Sigmoid colon (tissue), 4 donors: ENCODE measurements around the gene LMOD1.

Source experiments
- CTCF ChIP-seq, 4 experiments: fragments of 450-650 bp in 3 of 4; fragments of 200-600 bp in 1 of 4; IDR thresholded peaks; one replicate each; pipeline ENCODE4 v1.5.1; 2016 to 2019; ENCODE audit warnings: antibody characterized with exemption in 4 of 4, mild to moderate bottlenecking in 3 of 4, moderate library complexity in 2 of 4
- EP300 ChIP-seq, 4 donors: sonication (generic); formaldehyde crosslinking; IDR thresholded peaks; one replicate each; pipeline ENCODE4 v1.6.1; 2017; ENCODE audit warnings: antibody characterized with exemption in 4 of 4
- POLR2A ChIP-seq, 2 donors: fragments of 450-650 bp; IDR thresholded peaks; one replicate each; pipeline ENCODE4 v1.6.1; 2016; ENCODE audit warnings: antibody characterized with exemption in 2 of 2, mild to moderate bottlenecking in 2 of 2, moderate library complexity in 2 of 2
- POLR2AphosphoS5 ChIP-seq, 4 donors: sonication (generic); formaldehyde crosslinking; IDR thresholded peaks; one replicate each; pipeline ENCODE4 v1.6.1; 2017; ENCODE audit warnings: antibody characterized with exemption in 4 of 4

GRCh38 chr1:201946224-201946908, at the start of gene LMOD1:
- TF ChIP-seq CTCF (IDR thresholded peaks at IDR 0.05) (peak in 2 of 4 experiments; percentile 13 to 23), EP300 (IDR thresholded peaks at IDR 0.05) (peak in 1 of 4 donors; percentile 42), POLR2A (IDR thresholded peaks at IDR 0.05) (peak; percentile 89 to 97), POLR2AphosphoS5 (IDR thresholded peaks at IDR 0.05) (peak; percentile 96 to 100 (median 99))
